NCI-H128 (cell line): Measurements from ENCODE around the gene YY1.
"Not testable (repeated sequence)": the region's sequence is repeated elsewhere in the genome, so short reads cannot be mapped to it uniquely, and the experiment has no call there.

Source experiments
- DNase-seq: peaks from one replicate; lab custom pipeline; 2025; ENCODE audit not compliant: unreplicated experiment; lab: John Stamatoyannopoulos, UW

Gene YY1

GRCh38 chr14:100243020-100243419 is 4.1 kb downstream of the YY1 start:
- DNase-seq: no peak

DNA sequence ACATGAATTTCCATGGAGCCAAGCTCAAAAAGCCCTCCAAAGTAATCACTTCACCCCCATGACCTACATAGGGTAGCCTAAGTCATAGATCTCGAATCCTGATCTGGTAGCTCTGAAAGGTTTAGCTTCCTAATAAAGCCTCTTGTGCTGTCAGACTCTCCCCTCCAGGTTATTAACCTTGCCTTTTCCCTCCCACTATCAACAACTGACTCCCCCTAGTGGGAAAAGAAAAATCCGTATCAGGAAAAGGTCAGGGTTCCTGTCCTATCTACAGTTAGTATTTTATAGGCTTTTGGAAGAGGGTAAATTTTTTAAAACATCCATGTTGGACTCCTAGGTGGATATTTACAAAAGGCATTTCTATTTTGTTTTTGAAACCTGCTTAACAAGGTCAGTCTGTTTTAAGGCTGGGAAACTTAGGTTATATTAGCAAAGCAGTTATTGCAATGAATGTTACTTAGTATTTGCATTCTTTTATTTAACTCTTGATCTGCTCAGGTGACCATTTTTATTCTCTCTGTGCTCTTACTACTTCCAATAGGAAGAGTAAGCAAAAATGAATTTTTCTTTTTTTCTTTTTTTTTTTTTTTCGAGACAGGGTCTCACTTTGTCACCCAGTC is 8.0 kb downstream of the YY1 start:
- DNase-seq: peak; percentile 71

- no peak for DNase-seq
Observed at GRCh38 chr14:100250732-100251465, 12.0 kb downstream of the YY1 start.

- no peak for DNase-seq
Observed at GRCh38 chr14:100252684-100253083, 13.7 kb downstream of the YY1 start.

DNA sequence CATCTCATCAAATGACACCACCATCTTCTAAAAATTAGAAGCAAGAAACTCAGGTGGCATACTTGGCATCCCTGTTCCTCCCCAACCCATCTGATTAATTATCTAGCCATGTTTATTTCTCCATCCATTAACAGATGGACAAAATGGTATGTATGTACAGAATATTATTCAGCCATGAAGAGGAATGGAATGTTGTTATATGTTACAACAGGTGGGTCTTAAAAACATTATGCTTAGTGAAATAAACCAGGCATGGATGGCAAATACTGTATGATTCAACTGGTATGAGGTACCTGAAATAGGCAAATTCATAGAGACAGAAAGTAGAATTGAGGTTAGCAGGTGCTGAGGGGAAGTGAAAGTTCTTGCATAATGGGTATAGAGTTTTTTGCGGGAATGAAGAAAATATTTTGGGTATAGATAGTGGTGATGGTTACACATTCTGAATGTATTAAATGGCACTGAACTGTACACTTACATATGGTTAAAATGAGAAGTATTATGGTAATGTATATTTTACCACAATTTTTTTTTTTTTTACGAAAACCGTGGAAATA is 17.5 kb downstream of the YY1 start:
- DNase-seq: no peak

- DNase-seq: no peak
Observed at GRCh38 chr14:100261621-100262020, 22.7 kb downstream of the YY1 start.

DNA sequence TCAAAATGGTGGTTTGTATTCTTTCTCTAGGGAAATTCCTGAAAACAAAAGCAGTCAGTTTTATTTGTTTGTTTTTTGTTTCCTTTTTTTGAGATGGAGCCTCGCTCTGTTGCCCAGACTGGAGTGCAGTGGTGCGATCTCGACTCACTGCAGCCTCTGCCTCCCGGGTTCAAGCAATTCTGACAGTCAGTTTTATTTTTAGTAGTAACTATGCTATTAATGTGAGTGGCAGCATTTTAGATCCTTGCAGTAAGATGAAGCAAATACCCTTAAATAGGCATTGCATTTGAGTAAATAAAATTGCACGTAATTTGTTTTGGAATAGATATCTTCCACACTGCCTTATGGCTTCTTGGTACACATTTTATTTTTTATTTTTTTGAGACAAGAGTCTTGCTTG is 23.6 kb downstream of the YY1 start:
- DNase-seq: no peak

- no peak for DNase-seq
Observed at GRCh38 chr14:100263141-100263540, 24.2 kb downstream of the YY1 start.

DNA sequence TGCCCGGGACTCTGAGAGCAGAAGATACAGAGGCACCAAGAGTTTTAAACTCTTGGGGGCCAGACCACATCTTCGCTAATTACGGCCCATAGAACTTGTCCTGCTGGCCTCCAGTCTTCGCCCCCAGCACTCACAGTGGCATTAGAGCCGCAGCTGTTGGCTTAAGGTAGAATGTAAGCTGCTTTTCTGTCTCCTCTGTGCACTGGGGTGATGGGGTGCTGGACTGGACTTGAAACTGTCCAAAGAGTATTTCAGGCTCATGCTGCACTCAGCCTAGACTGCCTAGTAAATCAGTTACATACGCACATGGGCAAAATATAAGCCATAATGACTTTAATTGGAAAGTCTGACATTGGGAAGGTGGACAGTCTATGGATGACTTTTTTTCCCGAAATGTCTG is 29.0 kb downstream of the YY1 start:
- no peak for DNase-seq

DNA sequence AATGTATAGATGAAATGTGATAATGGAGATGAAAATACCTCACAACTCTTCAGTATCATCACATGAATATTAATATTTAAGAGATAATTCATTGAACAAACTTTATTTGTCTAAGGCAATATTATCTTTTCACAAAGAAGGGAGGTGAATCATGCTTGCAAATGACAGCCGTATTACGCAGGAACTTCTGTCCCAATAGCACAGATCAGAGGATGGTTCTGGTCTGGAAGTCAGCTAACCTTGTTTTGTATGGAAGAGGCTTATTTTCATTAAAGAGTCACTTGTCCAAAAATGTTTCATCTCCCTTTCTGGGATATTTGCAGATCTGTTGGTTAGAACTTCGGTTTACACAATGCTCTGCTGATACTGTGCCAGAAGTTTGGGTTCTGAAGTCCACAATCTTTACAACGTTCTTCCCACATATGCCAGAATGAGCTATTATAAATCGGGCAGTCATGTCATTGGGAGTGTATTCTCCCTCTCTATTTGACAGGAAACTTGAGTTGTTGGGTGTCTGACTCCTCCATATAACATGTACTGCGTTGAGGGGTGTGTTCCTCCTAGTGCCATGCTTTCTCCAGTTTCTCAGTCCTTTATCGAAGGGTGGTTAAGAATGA is 29.8 kb downstream of the YY1 start:
- DNase-seq: no peak

DNA sequence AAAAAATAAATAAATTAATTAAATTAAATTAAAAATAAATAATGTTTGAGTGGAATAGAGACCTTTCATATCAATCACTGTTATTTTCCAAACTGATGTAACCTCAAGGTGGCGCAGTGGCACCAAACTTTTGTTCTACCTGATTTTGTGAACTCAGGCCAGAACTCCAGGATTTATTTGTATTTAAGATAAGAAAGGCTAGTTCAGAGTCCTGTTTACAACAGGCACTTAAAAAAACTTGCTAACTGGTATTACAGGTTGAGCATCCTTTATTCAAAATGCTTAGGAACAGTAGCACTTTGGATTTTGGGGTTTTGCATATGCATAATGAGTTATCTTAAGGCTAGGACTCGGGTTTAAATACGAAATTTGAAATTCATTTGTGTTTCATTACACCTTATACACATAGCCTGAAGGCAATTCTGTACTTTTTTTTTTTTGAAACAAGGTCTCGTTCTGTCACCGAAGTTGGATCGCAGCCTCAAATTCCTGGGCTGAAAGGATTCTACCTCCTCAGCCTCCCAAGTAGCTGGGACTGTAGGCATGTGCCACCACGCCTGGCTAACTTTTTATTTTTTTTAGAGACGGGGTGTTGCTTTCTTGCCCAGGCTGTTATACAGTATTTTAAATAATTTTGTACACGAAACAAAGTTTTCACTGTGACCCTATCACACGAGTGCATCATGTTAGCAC is 32.4 kb downstream of the YY1 start:
- DNase-seq: no peak

GRCh38 chr14:100274250-100274649 is 35.3 kb downstream of the YY1 start:
- DNase-seq: no peak

DNA sequence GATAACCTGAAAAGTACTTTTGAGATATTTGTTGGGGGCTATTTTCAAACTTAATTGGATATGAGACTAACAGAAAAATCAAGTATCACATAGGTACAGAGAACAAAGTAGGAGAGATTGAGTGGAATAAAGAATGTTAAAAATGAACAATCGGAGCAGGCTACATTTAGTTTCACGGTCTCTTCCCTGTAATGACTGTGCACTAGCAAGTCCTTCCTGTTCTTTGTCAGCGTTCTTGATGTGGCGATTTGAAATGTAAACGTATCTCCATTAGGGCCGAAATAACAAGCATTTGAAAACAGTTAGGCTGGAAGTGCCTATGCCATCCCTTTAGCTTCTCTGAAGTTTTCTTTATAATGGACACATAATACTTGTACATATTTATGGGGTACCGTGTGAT is 36.3 kb downstream of the YY1 start:
- DNase-seq: no peak

DNA sequence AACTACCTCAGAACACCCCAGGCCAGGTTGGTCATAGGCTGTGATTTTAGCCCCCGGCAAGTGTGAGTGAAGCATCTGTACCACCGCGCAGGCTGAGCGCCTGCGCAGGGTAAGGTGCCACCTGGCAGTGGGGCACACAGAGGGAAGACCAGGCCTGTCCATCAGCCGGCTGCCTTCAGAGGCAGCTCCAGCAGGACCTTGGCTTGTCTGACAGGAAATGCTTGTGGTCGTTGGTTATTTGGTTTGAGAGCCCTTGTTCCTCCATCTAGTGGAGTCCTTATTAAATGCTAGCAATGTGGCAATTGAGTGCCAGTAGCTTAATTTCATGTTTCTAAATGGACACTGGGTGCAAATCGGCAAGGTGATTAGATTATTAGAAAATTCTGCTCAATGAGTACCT is 39.8 kb downstream of the YY1 start:
- no peak for DNase-seq

DNA sequence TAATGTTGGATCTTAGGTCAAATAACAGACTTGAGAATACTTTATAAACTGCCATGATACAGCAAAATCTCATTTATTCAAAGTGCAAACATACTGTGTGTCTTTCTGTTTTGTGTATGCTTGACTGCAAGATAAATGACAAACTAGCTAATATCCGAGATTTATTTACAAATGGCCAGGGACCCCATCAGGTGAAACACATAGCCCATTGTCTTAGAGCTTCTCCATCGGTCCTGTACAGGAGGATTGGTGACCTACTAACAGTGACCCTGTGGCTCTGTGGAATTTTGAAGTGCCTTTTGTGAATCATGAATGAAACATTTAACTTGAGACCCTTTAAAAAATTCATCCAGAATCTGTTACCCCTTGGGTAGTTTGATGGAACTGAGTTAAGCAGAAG is 40.2 kb downstream of the YY1 start:
- no peak for DNase-seq

DNA sequence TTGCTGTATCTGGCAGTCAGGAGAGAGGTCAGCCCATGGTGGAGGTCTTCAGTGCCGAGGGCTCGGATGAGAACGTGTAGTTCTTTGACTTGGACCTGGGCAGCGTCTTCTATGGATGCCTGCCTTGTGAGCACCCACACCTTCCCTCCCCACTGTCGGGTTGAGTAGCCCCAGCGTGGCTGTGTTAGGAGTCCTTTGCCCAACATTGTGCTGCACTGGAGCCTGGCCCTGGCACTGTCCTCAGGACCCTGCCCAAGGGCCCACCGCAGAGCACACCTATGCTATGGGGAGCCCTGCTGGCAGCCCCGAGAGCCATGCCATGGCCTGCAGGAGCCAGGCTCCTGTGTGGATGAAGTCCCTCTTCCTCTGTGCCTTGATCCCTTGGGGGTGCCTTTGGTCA is 40.6 kb downstream of the YY1 start:
- DNase-seq: no peak

DNA sequence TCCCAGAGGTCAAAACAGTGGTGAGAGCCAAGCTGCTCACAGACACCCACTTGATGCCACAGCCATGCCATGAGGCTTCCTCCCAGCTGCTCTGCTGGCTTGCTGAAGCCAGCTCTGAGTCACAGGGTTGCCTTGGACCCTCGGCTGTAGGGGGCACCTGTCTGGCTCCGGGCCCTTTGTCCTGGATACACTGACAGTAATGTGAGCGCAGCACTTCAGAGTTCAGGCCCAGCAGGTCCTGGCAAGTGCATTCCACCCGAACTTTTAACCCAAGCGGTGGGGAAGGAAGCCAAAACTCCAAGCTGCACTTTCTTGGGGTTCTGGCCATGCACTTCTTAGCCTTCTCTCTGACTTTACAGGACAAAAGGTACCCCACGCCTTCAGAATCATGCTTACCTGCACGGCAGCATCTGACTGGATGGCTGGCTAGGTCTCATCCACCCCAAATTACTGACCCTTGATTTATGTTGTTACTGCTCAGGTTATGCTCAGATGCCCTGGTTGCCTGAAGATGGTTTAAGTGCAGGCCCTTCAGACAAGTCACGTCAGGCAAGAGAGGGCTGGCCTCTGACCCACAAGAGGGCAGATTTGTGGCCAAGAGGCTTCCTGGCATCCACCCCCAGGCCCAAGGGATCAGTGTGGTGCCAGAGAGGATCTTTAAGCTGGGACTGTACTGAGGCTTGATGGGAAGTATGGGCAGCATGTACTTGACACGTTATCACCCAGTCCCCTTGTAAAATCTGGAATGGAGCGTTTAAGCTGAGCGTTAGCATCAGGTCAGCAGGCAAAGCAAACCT is 42.5 kb downstream of the YY1 start:
- DNase-seq: no peak

- no peak for DNase-seq
Observed at GRCh38 chr14:100282083-100282350, 43.1 kb downstream of the YY1 start.

GRCh38 chr14:100282766-100283419 is 43.9 kb downstream of the YY1 start:
- DNase-seq: no peak

GRCh38 chr14:100283436-100283835 is 44.5 kb downstream of the YY1 start:
- DNase-seq: not testable (repeated sequence)
